NCI-H128 (cell line): Measurements from ENCODE around the gene PDE4A.
"Not testable (repeated sequence)": the region's sequence is repeated elsewhere in the genome, so short reads cannot be mapped to it uniquely, and the experiment has no call there.

ENCODE experiments used
- DNase-seq: peaks from one replicate; lab custom pipeline; 2025; ENCODE audit not compliant: unreplicated experiment; lab: John Stamatoyannopoulos, UW

Gene PDE4A

DNA sequence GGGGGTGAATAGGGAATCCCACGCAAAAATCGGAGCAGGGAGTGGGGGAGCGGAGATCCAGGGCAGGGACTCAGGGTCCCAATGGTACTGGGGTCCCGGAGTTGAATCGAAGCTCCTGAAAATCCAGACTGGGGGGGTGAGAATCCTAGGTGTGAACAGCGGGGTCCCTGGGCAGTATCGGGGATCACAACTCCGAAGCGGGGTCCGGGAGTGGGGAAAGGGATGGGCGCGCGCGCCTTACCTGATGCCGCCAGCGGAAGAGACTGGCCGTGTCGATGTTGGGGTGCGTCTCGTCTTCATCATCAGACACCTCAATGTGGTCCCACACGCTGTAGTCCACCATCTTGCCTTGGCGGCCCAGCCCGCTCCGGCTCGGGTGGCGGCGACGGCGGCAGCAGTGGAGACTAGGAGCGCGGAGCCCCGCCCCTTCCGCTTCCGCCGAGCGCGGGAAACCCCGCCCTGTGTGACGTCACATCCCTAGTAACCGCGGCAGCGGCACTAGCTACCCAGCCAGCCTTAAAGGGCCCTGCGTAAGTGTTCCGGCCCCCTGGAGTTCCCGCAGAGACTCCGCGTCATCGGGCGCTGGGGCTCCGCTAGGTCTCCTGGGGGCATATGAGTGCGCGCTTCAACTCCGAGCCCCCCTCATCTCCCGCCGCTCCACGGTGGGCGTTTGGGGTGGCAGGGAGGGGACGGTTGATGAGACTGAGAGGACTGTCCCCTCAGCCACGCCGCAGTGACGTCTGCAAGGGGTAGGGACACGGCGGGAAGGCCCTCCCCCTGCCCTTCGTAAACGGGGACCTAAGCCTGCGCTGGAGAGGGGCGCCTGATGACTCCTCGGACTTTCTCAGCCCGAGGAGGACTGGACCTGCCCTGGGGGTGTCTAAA is 17.0 kb upstream of the PDE4A start, which contains the start of gene CDC37:
TSS of gene CDC37 (minus strand) at position 406 of the 885 bp plus-strand sequence. CDS start at position 343, 63 bp downstream.
- peak; percentile 95 for DNase-seq

GRCh38 chr19:10404888-10405820 is 15.2 kb upstream of the PDE4A start:
- DNase-seq, result no peak

DNA sequence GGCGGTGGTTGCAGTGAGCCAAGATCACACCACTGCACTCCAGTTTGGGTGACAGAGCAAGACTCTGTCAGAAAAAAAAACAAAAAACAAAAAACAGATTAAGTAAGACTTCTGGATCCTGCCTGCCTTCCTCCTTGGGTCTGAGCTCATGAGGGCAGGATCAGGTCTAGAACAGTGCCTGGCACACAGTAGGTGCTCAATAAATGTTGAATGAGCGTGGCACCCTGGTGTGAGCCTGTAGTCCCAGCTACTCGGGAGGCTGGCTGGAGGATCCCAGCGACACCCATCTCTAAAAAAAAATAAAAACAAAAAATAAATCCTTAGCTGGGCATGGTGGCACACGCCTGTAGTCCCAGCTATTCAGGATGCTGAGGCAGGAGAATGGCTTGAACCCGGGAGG is 14.1 kb upstream of the PDE4A start:
- DNase-seq, result no peak

GRCh38 chr19:10407096-10407495 is 13.2 kb upstream of the PDE4A start:
- DNase-seq, result no peak

- DNase-seq, result no peak
These were observed 11.6 kb upstream of the PDE4A start for GRCh38 chr19:10408511-10409283.

GRCh38 chr19:10411224-10411623 is 9.1 kb upstream of the PDE4A start:
- DNase-seq, result not testable (repeated sequence)

GRCh38 chr19:10412257-10412977 is 7.9 kb upstream of the PDE4A start:
- no peak for DNase-seq

DNA sequence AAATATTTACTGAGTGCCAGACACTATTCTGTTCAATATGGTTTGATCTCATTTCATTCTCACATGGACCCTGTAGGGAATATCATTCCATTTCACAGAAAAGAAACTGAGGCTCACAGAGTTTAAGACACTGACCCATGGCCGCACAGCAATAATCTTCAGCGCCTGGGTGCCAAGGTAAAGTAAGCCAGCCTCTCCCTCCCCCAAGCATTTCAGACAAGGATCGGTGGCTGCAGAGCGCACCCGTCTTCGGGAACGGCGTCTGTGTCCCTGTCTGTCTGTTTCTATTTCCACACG is 4.3 kb upstream of the PDE4A start:
- DNase-seq, result no peak

- peak; percentile 34 for DNase-seq
These were observed 3.7 kb upstream of the PDE4A start for GRCh38 chr19:10416380-10417257.

- no peak for DNase-seq
These were observed 2.6 kb upstream of the PDE4A start for GRCh38 chr19:10417541-10418234.

DNA sequence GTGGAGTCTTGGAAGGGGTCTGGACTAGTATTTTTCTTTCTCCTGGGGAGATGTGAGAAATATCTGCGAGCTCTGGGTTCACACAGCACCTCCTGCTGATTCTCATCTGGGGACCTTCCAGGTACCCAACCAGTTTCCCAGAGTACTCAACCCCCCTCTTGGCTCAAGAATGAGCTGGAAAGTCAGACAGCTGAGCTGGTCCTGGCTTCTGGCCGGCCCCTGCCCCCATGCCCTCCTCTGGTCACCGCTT is 2.2 kb upstream of the PDE4A start:
- DNase-seq, result no peak

DNA sequence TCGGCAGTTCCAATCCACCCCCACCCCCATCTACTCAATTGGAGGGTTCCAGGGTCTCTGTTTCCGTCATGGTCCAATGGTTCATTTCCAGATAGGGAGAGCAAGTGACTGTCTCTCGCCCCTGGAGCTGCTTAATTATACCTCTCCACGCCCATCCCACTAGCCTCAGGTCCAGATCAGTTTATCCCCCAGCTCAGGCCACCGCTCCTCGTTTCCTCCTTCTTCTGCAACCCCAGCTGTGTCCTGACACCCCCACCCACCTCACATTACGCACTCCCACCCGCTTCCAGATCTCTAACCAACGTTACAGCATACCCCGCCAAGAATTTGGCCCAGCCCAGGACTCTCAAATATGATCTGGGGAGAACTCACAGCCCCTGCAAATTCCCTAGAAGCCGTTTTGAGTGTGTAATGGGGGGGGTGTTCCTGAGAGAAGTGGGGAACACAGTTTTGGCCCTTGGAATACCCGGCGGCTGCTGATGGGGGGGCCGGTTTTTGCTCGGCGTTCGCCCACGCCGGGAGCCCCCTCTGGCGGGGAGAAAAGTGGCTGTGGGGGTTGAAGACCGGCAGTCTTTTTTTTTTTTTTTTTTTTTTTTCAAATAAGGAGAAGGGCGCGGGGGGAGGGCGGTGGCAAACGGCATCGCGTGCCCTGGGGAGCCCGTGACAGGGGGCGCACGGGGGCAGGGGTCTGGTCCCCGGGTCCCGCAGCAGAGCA is 1.7 kb upstream of the PDE4A start:
- DNase-seq, result no peak

DNA sequence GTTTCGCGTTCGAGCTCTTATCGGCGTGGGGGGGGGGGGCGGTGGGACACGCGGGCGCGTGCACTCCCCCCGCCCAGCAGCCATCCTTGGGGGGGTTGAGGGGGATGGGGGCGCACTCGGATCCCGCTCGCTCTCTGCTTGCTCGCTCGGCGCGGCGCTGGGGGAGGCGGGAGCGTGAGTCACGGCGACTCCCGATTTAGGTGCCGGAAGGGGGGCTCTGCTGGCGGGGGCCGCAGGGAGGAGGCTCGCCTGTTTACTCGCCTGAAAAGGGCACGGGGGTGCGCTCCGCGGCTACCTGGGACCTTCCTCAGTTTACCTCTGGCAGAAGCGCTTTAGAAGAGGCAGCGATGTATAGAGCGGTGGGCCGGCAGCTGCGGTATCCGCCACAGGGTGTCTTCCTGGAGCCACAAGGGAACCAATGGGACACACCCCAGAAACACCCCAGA is 1.1 kb upstream of the PDE4A start:
- no peak for DNase-seq

- DNase-seq, result no peak
These were observed 493 bp upstream of the PDE4A start for GRCh38 chr19:10419646-10420443.

DNA sequence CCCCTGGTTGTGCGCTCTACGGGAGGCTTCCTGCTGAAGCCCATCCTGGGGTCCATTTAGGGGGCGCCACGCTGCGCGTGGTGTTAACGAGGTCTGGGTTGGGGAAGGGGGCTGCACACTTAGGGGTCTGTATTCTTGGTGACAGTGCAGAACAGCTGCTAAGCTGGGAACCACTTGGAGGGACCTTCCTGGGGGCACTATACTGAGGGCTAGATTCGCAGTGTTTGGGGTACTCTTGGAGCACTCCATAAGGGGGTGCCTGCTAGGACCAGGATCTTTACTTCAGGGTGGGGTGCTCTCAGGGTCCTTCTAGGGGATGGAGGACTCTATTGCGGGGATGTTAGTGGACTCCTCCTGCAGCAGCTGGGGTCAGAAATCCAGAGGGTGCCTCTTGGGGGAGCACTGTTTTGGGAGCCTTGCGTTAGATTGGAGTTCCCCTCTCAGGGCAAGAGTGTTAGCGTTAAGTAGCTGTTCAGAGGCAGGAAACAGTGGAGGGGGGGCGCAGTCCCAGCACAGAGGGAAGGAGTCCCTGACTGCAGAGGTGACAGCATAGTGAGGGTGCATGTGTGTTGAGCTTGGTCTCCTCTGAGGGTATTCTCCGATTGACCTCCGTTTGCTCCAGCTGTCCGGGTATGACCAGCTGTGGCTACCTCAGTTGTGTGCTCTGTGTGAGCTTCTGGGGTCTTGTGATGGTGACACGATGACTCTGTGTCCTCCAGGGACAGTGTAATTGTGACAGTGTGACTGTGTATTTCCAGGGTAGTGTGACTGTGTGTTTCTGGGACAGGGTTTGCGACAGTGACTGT is 1.1 kb downstream of the PDE4A start:
- DNase-seq, result no peak

- no peak for DNase-seq
These were observed 1.7 kb downstream of the PDE4A start for GRCh38 chr19:10422046-10422461.

DNA sequence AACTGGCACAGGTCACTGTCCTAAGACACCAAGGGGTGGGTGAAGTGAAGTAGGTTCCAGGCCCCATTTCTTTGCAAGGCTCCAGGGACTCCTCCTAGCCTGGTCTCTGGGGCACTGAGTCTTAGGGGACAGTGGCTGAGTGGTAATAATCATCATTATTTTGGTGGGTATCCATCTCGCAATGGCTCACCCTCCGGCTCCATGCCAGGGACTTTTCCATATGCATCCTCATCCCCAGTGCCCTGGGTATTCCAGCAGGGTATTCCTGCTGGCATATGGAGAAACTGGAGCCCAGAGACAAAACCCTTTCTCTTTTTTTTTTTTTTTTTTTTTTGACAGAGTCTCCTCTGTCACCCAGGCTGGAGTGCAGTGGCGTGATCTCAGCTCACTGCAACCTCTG is 2.5 kb downstream of the PDE4A start:
- no peak for DNase-seq
